ENCODE results near the gene AHNAK2.

AHNAK2 gene

DNA sequence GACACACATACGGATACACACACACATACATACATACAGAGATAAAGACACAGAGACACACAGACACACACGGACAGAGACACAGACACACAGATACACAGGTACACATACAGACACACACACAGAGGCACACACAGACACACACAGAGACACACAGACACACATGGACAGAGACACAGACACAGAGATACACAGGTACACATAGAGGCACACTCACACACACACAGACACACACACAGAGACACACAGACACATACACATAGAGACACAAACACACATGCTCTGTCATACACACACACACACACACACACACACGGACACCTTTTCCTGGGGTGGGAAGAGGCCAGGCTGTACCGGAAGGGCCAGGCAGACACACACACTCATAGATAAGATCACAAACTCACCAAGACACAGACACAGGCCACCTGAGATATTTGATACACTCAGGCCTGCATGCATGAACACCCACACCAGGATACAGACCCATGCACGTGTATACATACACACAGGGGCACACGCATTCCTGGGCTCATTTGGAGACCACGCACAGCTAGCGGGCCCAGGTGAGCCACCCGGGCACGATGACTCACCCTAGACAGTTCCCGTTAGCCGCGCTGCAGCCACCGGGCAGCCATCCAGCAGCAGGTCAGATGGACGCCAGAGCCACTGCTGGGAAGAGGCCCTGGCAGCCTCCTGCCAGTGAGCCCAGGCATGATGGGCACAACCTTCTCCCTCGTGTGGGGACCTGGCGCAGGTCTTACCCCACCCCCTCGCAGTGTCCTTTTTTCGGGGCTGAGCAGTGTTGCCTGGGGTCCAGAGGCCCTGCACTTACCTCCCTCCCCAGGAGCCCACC lies 1.8 kb upstream of the AHNAK2 start:
- Histone ChIP-seq H2AK5ac (ENCODE audit: low read depth, low read length) (peak overlapping the region; percentile 81), H4K8ac (ENCODE audit: low read depth, low read length) (no peak overlapping the region), H3K9ac (ENCODE audit: low read depth, low read length, poor library complexity) (peak overlapping the region; percentile 70), H3K27me3 (ENCODE audit: control insufficient read depth in 3 of 3, insufficient read depth in 3 of 3, low read depth in 1 of 3, low read length in 3 of 3) (peaks cover 5 to 82% (median 37%) of the 10 kb centered on the region in 3 experiments), H3K4me1 (ENCODE audit: control insufficient read depth in 2 of 2, insufficient read depth in 1 of 2, low read depth in 1 of 2, low read length in 2 of 2) (peaks cover 16 to 17% of the 10 kb centered on the region in 2 donors), H3K4me2 (ENCODE audit: insufficient read depth, low read length, poor library complexity, severe bottlenecking) (no peak overlapping the region), H3K18ac (ENCODE audit: low read length) (peak overlapping the region; percentile 57), H3K27ac (replicated peaks; ENCODE audit: low read length) (no peak overlapping the region), H3K23ac (ENCODE audit: low read depth, low read length, poor library complexity) (no peak overlapping the region), H2BK15ac (ENCODE audit: low read length) (no peak overlapping the region), H4K91ac (ENCODE audit: low read depth, low read length, poor library complexity) (peak overlapping the region; percentile 59), H2BK12ac (ENCODE audit: low read length) (peak overlapping the region; percentile 41), H3K4me3 (ENCODE audit: low read length in 2 of 2) (no peak overlapping the region), H3K14ac (ENCODE audit: low read length) (peak overlapping the region; percentile 82), H2BK5ac (ENCODE audit: low read length) (peak overlapping the region; percentile 66), H3K79me1 (ENCODE audit: low read depth, low read length) (peaks cover 3% of the 10 kb centered on the region), H2AFZ (ENCODE audit: low read length) (no peak overlapping the region), H3K36me3 (replicated peaks in 1 of 2; ENCODE audit: control insufficient read depth in 2 of 2, insufficient read depth in 2 of 2, low read length in 2 of 2) (no peaks in the 10 kb centered on the region), H2BK120ac (ENCODE audit: low read depth, low read length) (peak overlapping the region; percentile 31), H3K4ac (ENCODE audit: low read length) (no peak overlapping the region), H3K9me3 (replicated peaks in 1 of 2; ENCODE audit: control insufficient read depth in 2 of 2, insufficient read depth in 1 of 2, low read depth in 1 of 2, low read length in 2 of 2) (no peaks in the 10 kb centered on the region)
- WGBS, 2 donors (ENCODE audit: extremely low coverage in 2 of 2, insufficient read length in 2 of 2, insufficient replicate concordance in 1 of 2) = no CpG with 5 or more reads among the region's 19 CpGs
- DNase-seq (ENCODE audit: low spot score) = no peak

DNA sequence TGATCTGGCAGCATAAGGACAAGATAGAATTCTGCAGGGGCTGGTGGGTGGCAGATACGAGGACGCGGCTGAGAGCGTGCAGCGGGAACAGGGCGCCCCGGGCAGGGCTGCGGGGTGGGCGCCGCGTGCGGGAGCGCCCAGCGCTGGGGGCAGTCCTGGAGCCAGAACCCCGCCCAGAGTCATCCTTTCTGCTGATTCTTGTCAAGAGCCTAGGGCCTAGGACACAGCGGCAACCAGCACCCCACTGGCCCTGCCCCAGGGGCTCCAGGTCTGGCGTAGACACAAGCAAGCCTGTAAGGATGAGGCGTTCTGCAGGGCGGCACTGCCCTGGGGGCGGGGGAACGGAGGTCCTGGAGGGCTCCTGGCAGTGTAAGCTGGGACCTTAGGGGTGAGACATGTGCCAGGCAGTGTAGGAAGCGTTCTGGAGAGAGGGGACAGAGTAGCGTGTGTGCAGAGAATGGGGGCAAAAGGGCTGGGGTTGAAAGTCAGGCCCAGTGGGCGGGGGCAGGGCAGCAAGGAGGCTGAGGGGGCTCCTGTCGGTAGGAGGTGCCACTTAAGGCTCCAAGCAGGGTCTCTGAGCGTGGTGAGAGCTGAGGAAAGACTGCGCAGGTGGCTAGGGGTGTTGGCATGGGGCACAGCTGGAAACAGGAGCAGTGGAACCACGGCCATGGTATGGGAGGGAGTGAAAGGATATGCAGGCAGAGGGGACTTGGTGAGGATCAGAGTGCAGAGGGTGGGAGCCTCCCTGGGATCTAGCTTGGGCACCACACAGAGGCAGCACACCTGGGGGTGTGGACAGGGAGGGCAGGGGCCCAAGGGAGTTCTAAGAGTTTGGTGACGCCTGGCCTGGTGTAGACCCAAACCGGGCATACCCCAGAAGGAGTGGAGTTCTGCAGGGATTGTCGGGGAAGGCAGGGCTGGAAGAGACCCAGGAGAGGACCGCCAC lies 845 bp upstream of the AHNAK2 start:
- H3K4me1 ChIP-seq (ENCODE audit: control insufficient read depth in 2 of 2, insufficient read depth in 1 of 2, low read depth in 1 of 2, low read length in 2 of 2) = peaks cover 18% of the 10 kb centered on the region in 2 donors
- H3K27ac ChIP-seq (replicated peaks; ENCODE audit: low read length) = no peak overlapping the region
- peak overlapping the region; percentile 61 for H2BK120ac ChIP-seq (ENCODE audit: low read depth, low read length)
- peak overlapping the region; percentile 39 for H2BK5ac ChIP-seq (ENCODE audit: low read length)
- H3K36me3 ChIP-seq (replicated peaks in 1 of 2; ENCODE audit: control insufficient read depth in 2 of 2, insufficient read depth in 2 of 2, low read length in 2 of 2) = no peaks in the 10 kb centered on the region
- H3K14ac ChIP-seq (ENCODE audit: low read length) = peak overlapping the region; percentile 89
- H3K4me2 ChIP-seq (ENCODE audit: insufficient read depth, low read length, poor library complexity, severe bottlenecking) = peak overlapping the region; percentile 57
- H2AFZ ChIP-seq (ENCODE audit: low read length) = peak overlapping the region; percentile 76
- no peak overlapping the region for H3K4ac ChIP-seq (ENCODE audit: low read length)
- WGBS, 2 donors (ENCODE audit: extremely low coverage in 2 of 2, insufficient read length in 2 of 2, insufficient replicate concordance in 1 of 2) = no CpG with 5 or more reads among the region's 32 CpGs
- no peak overlapping the region for H4K91ac ChIP-seq (ENCODE audit: low read depth, low read length, poor library complexity)
- peak overlapping the region; percentile 90 for H2AK5ac ChIP-seq (ENCODE audit: low read depth, low read length)
- H3K18ac ChIP-seq (ENCODE audit: low read length) = peak overlapping the region; percentile 87
- H2BK12ac ChIP-seq (ENCODE audit: low read length) = peak overlapping the region; percentile 90
- peak overlapping the region; percentile 55 for H3K23ac ChIP-seq (ENCODE audit: low read depth, low read length, poor library complexity)
- no peak overlapping the region for H4K8ac ChIP-seq (ENCODE audit: low read depth, low read length)
- H3K9ac ChIP-seq (ENCODE audit: low read depth, low read length, poor library complexity) = no peak overlapping the region
- peaks cover 5 to 92% (median 37%) of the 10 kb centered on the region in 3 experiments for H3K27me3 ChIP-seq (ENCODE audit: control insufficient read depth in 3 of 3, insufficient read depth in 3 of 3, low read depth in 1 of 3, low read length in 3 of 3)
- H3K79me1 ChIP-seq (ENCODE audit: low read depth, low read length) = peaks cover 2% of the 10 kb centered on the region
- peak overlapping the region; percentile 58 for H2BK15ac ChIP-seq (ENCODE audit: low read length)
- H3K4me3 ChIP-seq (ENCODE audit: low read length in 2 of 2) = peak overlapping the region in 1 of 2 donors; percentile 69
- H3K9me3 ChIP-seq (replicated peaks in 1 of 2; ENCODE audit: control insufficient read depth in 2 of 2, insufficient read depth in 1 of 2, low read depth in 1 of 2, low read length in 2 of 2) = no peaks in the 10 kb centered on the region
- DNase-seq (ENCODE audit: low spot score) = no peak

- WGBS, 2 donors (ENCODE audit: extremely low coverage in 2 of 2, insufficient read length in 2 of 2, insufficient replicate concordance in 1 of 2) = no CpG with 5 or more reads among the region's 11 CpGs
- Histone ChIP-seq H2AFZ (ENCODE audit: low read length) (peak overlapping the region; percentile 87), H3K4me1 (ENCODE audit: control insufficient read depth in 2 of 2, insufficient read depth in 1 of 2, low read depth in 1 of 2, low read length in 2 of 2) (peaks cover 25 to 30% of the 10 kb centered on the region in 2 donors), H3K79me1 (ENCODE audit: low read depth, low read length) (peaks cover 2% of the 10 kb centered on the region), H3K4me3 (ENCODE audit: low read length in 2 of 2) (peak overlapping the region; percentile 38 to 41), H3K36me3 (replicated peaks in 1 of 2; ENCODE audit: control insufficient read depth in 2 of 2, insufficient read depth in 2 of 2, low read length in 2 of 2) (no peaks in the 10 kb centered on the region), H2BK12ac (ENCODE audit: low read length) (peak overlapping the region; percentile 41), H4K91ac (ENCODE audit: low read depth, low read length, poor library complexity) (no peak overlapping the region), H3K27ac (replicated peaks; ENCODE audit: low read length) (no peak overlapping the region), H2BK120ac (ENCODE audit: low read depth, low read length) (peak overlapping the region; percentile 94), H3K4ac (ENCODE audit: low read length) (no peak overlapping the region), H2BK15ac (ENCODE audit: low read length) (peak overlapping the region; percentile 99), H3K4me2 (ENCODE audit: insufficient read depth, low read length, poor library complexity, severe bottlenecking) (peak overlapping the region; percentile 83), H3K18ac (ENCODE audit: low read length) (peak overlapping the region; percentile 78), H3K23ac (ENCODE audit: low read depth, low read length, poor library complexity) (peak overlapping the region; percentile 85), H2BK5ac (ENCODE audit: low read length) (peak overlapping the region; percentile 82), H3K9me3 (replicated peaks in 1 of 2; ENCODE audit: control insufficient read depth in 2 of 2, insufficient read depth in 1 of 2, low read depth in 1 of 2, low read length in 2 of 2) (no peaks in the 10 kb centered on the region), H3K27me3 (ENCODE audit: control insufficient read depth in 3 of 3, insufficient read depth in 3 of 3, low read depth in 1 of 3, low read length in 3 of 3) (peaks cover 5 to 92% (median 37%) of the 10 kb centered on the region in 3 experiments), H3K14ac (ENCODE audit: low read length) (peak overlapping the region; percentile 25), H4K8ac (ENCODE audit: low read depth, low read length) (peak overlapping the region; percentile 43), H2AK5ac (ENCODE audit: low read depth, low read length) (peak overlapping the region; percentile 99), H3K9ac (ENCODE audit: low read depth, low read length, poor library complexity) (peak overlapping the region; percentile 60)
- no peak for DNase-seq (ENCODE audit: low spot score)
Observed at GRCh38 chr14:104977008-104977680, 1.0 kb downstream of the AHNAK2 start.

Data from neuronal stem cell (in vitro differentiated cells).